SU-DHL-6 (cell line): Measurements from ENCODE around the gene B2M.
"Not testable (repeated sequence)": the region's sequence is repeated elsewhere in the genome, so short reads cannot be mapped to it uniquely, and the experiment has no call there.

Experiments used
- H2AFZ ChIP-seq: fragments of 200-600 bp; sonication (generic); 2 replicates; pipeline ENCODE4 v1.6.1; 2014; ENCODE audit warnings: low read depth, mild to moderate bottlenecking, moderate library complexity, mixed read lengths, antibody characterized with exemption, low read length; ENCODE audit not compliant: severe bottlenecking
- H3F3A ChIP-seq: fragments of 200-600 bp; shearing (Covaris generic); 2 replicates; pipeline ENCODE4 v1.6.0; 2016; ENCODE audit warnings: antibody characterized with exemption, mild to moderate bottlenecking; ENCODE audit not compliant: insufficient read depth
- H3K27ac ChIP-seq: fragments of 200-600 bp; sonication (generic); 2 replicates; pipeline ENCODE4 v1.5.1; 2016; ENCODE audit warnings: low read depth, mild to moderate bottlenecking, low read length, moderate library complexity, mixed read lengths
- H3K27me3 ChIP-seq: fragments of 200-600 bp; sonication (generic), shearing (Covaris generic); 2 replicates; pipeline ENCODE4 v1.6.0; 2014; ENCODE audit warnings: mild to moderate bottlenecking, low read length
- H3K36me3 ChIP-seq: fragments of 200-600 bp; sonication (generic); 2 replicates; pipeline ENCODE4 v1.6.1; 2014; ENCODE audit warnings: mild to moderate bottlenecking, low read length, mixed read lengths
- H3K4me2 ChIP-seq: fragments of 300-600, 200-600 bp; shearing (Covaris generic), sonication (generic); 2 replicates; pipeline ENCODE4 v1.6.0; 2014; ENCODE audit warnings: low read length, low read depth, mild to moderate bottlenecking; ENCODE audit not compliant: poor library complexity, severe bottlenecking
- H3K4me3 ChIP-seq: fragments of 200-600 bp; sonication (generic); 2 replicates; pipeline ENCODE4 v1.5.1; 2014; ENCODE audit warnings: antibody characterized with exemption, low read length, mild to moderate bottlenecking, mixed read lengths; ENCODE audit not compliant: insufficient read depth, poor library complexity, severe bottlenecking
- H3K79me2 ChIP-seq: fragments of 200-600 bp; sonication (generic); 2 replicates; pipeline ENCODE4 v1.6.1; 2014; ENCODE audit warnings: mild to moderate bottlenecking, low read length, moderate library complexity; ENCODE audit not compliant: insufficient read depth
- H3K9ac ChIP-seq: fragments of 200-600 bp; sonication (generic); 2 replicates; pipeline ENCODE4 v1.7.0; 2014; ENCODE audit warnings: mild to moderate bottlenecking, low read length
- H3K9me2 ChIP-seq: fragments of 200-600 bp; sonication (generic); replicated peaks from 2 replicates; pipeline ENCODE4 v1.6.1; 2014; ENCODE audit warnings: low read length; ENCODE audit not compliant: insufficient read depth
- H3K9me3 ChIP-seq: fragments of 200-600 bp; sonication (generic); 2 replicates; pipeline ENCODE4 v1.6.1; 2014; ENCODE audit warnings: low read length, mixed read lengths; ENCODE audit not compliant: insufficient read depth
- H4K20me1 ChIP-seq: fragments of 200-600 bp; sonication (generic); 2 replicates; pipeline ENCODE4 v1.6.1; 2014; ENCODE audit warnings: low read depth, mild to moderate bottlenecking, antibody characterized with exemption, low read length, moderate library complexity, mixed read lengths
- CTCF ChIP-seq: fragments of 200-600 bp; sonication (generic); IDR thresholded peaks from one replicate; pipeline ENCODE4 v1.5.1; 2017; ENCODE audit warnings: antibody characterized with exemption, mild to moderate bottlenecking, low read length, moderate library complexity; ENCODE audit not compliant: insufficient read depth, poor library complexity, severe bottlenecking
- EZH2phosphoT487 ChIP-seq: fragments of 200-600 bp; sonication (generic), shearing (Covaris generic); conservative IDR thresholded peaks from 2 replicates; pipeline ENCODE4 v1.6.1; 2018; ENCODE audit warnings: mild to moderate bottlenecking, antibody characterized with exemption, low read length, moderate library complexity, mixed read lengths

Gene B2M

GRCh38 chr15:44697014-44697413 is 14.3 kb upstream of the B2M start:
- H3F3A ChIP-seq, result no peaks in the 10 kb centered on the region
- H3K4me2 ChIP-seq, result no peak overlapping the region
- H3K36me3 ChIP-seq, result no peaks in the 10 kb centered on the region
- H3K9ac ChIP-seq, result no peak overlapping the region
- no peaks in the 10 kb centered on the region for H3K27me3 ChIP-seq
- no peaks in the 10 kb centered on the region for H3K9me3 ChIP-seq
- H3K27ac ChIP-seq, result no peak overlapping the region
- H2AFZ ChIP-seq, result no peak overlapping the region
- H3K79me2 ChIP-seq, result no peaks in the 10 kb centered on the region
- no peaks in the 10 kb centered on the region for H4K20me1 ChIP-seq
- TF ChIP-seq EZH2phosphoT487 (no peak), CTCF (no peak)
- H3K4me3 ChIP-seq, result no peak overlapping the region
- no peaks in the 10 kb centered on the region for H3K9me2 ChIP-seq

- TF ChIP-seq CTCF (no peak), EZH2phosphoT487 (no peak)
- Histone ChIP-seq H3K9me3 (no peaks in the 10 kb centered on the region), H4K20me1 (no peaks in the 10 kb centered on the region), H3K9me2 (no peaks in the 10 kb centered on the region), H3K27me3 (no peaks in the 10 kb centered on the region), H3K36me3 (no peaks in the 10 kb centered on the region), H3K27ac (no peak overlapping the region), H3F3A (no peaks in the 10 kb centered on the region), H3K4me2 (no peak overlapping the region), H2AFZ (no peak overlapping the region), H3K79me2 (no peaks in the 10 kb centered on the region), H3K4me3 (no peak overlapping the region), H3K9ac (no peak overlapping the region)
Observed at GRCh38 chr15:44698641-44699040, 12.7 kb upstream of the B2M start.

- H3K9ac ChIP-seq, H3K9me3 ChIP-seq, H3K79me2 ChIP-seq, H3K4me2 ChIP-seq, H2AFZ ChIP-seq, H3K27ac ChIP-seq, H4K20me1 ChIP-seq, H3F3A ChIP-seq, H3K36me3 ChIP-seq, H3K27me3 ChIP-seq, H3K4me3 ChIP-seq, H3K9me2 ChIP-seq: not testable (repeated sequence)
Observed at GRCh38 chr15:44700676-44701075, 10.6 kb upstream of the B2M start.

- Histone ChIP-seq H3K27ac (no peak overlapping the region), H3K36me3 (no peaks in the 10 kb centered on the region), H3K4me2 (no peak overlapping the region), H3K9me3 (no peaks in the 10 kb centered on the region), H3K4me3 (no peak overlapping the region), H3K9me2 (no peaks in the 10 kb centered on the region), H3K27me3 (no peaks in the 10 kb centered on the region), H3F3A (peaks cover 3% of the 10 kb centered on the region; the same call in 1 of the 2 replicates), H2AFZ (no peak overlapping the region), H3K9ac (no peak overlapping the region), H4K20me1 (no peaks in the 10 kb centered on the region), H3K79me2 (no peaks in the 10 kb centered on the region)
- TF ChIP-seq EZH2phosphoT487 (no peak), CTCF (no peak)
Observed at GRCh38 chr15:44705986-44706385, 5.3 kb upstream of the B2M start.
